ENCODE results near the gene PRKCB. TPM values are rescaled to one million over a fixed set of nuclear protein-coding genes. Genes with fewer than 3 reads are reported as not detected.

Gene PRKCB
- total RNA-seq, 6 donors from 2014 or later, result 9.6 to 28.0 (median 13.9) TPM

GRCh38 chr16:24117680-24118079 is 281.9 kb downstream of the PRKCB start:
- Histone ChIP-seq H3K27ac (no peak overlapping the region), H3K9me3 (no peaks in the 10 kb centered on the region), H3K4me1 (no peaks in the 10 kb centered on the region), H3K36me3 (no peaks in the 10 kb centered on the region), H3K4me3 (no peak overlapping the region), H3K27me3 (no peaks in the 10 kb centered on the region)
- TF ChIP-seq POLR2A (IDR thresholded peaks at IDR 0.05) (no peak), POLR2AphosphoS5 (IDR thresholded peaks at IDR 0.05) (no peak), EP300 (IDR thresholded peaks at IDR 0.05) (no peak), CTCF (IDR thresholded peaks at IDR 0.05) (no peak)
- DNase-seq (no peak), ATAC-seq (ENCODE audit: low FRiP score in 2 of 2) (no peak)
- WGBS, 2 donors, result 57 to 59% methylated on average over 8 of the region's 8 CpGs

- no peak overlapping the region for H3K4me3 ChIP-seq
- DNase-seq (no peak), ATAC-seq (ENCODE audit: low FRiP score in 2 of 2) (no peak)
- no peak overlapping the region for H3K27ac ChIP-seq
- H3K9me3 ChIP-seq, result no peaks in the 10 kb centered on the region
- H3K27me3 ChIP-seq, result no peaks in the 10 kb centered on the region
- TF ChIP-seq POLR2A (IDR thresholded peaks at IDR 0.05), result no peak
- no peak for TF ChIP-seq POLR2AphosphoS5 (IDR thresholded peaks at IDR 0.05)
- no peak for TF ChIP-seq EP300 (IDR thresholded peaks at IDR 0.05)
- TF ChIP-seq CTCF (IDR thresholded peaks at IDR 0.05), result no peak
- 69 to 79% methylated on average over 5 to 7 of the region's 7 CpGs for WGBS, 2 donors
- H3K36me3 ChIP-seq, result no peaks in the 10 kb centered on the region
- no peaks in the 10 kb centered on the region for H3K4me1 ChIP-seq
Measured at GRCh38 chr16:24118126-24118821, 282.5 kb downstream of the PRKCB start.

GRCh38 chr16:24119807-24120206 is 284.0 kb downstream of the PRKCB start:
- DNase-seq (no peak), ATAC-seq (ENCODE audit: low FRiP score in 2 of 2) (no peak)
- WGBS, 2 donors, result 85 to 91% methylated on average over 6 of the region's 6 CpGs
- no peaks in the 10 kb centered on the region for H3K27me3 ChIP-seq
- TF ChIP-seq CTCF (IDR thresholded peaks at IDR 0.05), result no peak
- no peak for TF ChIP-seq EP300 (IDR thresholded peaks at IDR 0.05)
- no peak for TF ChIP-seq POLR2AphosphoS5 (IDR thresholded peaks at IDR 0.05)
- TF ChIP-seq POLR2A (IDR thresholded peaks at IDR 0.05), result no peak
- H3K27ac ChIP-seq, result no peak overlapping the region
- peaks cover 0 to 4% (median 0%) of the 10 kb centered on the region in 4 donors for H3K36me3 ChIP-seq
- no peaks in the 10 kb centered on the region for H3K4me1 ChIP-seq
- no peak overlapping the region for H3K4me3 ChIP-seq
- H3K9me3 ChIP-seq, result no peaks in the 10 kb centered on the region

- Histone ChIP-seq H3K4me1 (no peaks in the 10 kb centered on the region), H3K27me3 (no peaks in the 10 kb centered on the region), H3K36me3 (peaks cover 0 to 4% (median 0%) of the 10 kb centered on the region in 4 donors), H3K9me3 (no peaks in the 10 kb centered on the region), H3K27ac (no peak overlapping the region), H3K4me3 (no peak overlapping the region)
- TF ChIP-seq EP300 (IDR thresholded peaks at IDR 0.05) (no peak), POLR2AphosphoS5 (IDR thresholded peaks at IDR 0.05) (no peak)
- 79 to 94% methylated on average over 1 of the region's 1 CpG for WGBS, 2 donors
- DNase-seq (no peak), ATAC-seq (ENCODE audit: low FRiP score in 2 of 2) (no peak)
Measured at GRCh38 chr16:24123275-24123674, 287.5 kb downstream of the PRKCB start.

GRCh38 chr16:24124291-24124690 is 288.5 kb downstream of the PRKCB start:
- Histone ChIP-seq H3K9me3 (no peaks in the 10 kb centered on the region), H3K4me1 (no peaks in the 10 kb centered on the region), H3K27me3 (no peaks in the 10 kb centered on the region), H3K4me3 (no peak overlapping the region), H3K36me3 (peaks cover 0 to 4% (median 0%) of the 10 kb centered on the region in 4 donors), H3K27ac (no peak overlapping the region)
- 77 to 87% methylated on average over 7 of the region's 7 CpGs for WGBS, 2 donors
- ATAC-seq (ENCODE audit: low FRiP score in 2 of 2), result no peak
- DNase-seq, result no peak
- no peak for TF ChIP-seq CTCF (IDR thresholded peaks at IDR 0.05)
- TF ChIP-seq POLR2AphosphoS5 (IDR thresholded peaks at IDR 0.05), result no peak

Data from upper lobe of left lung (tissue), 6 donors.